Stimulated activated CD4-positive, alpha-beta T cell treated with anti-CD3 and anti-CD28 coated beads, TNF-alpha, amount 100 ng/mL, for 24 hours (primary cell): ENCODE measurements around the gene NT5DC1.

Source experiments
- DNase-seq, 3 experiments: peaks; one replicate each; pipeline ENCODE4 v3.0.0-alpha.2; 2020; ENCODE audit warnings: low read depth in 3 of 3

The NT5DC1 gene

GRCh38 chr6:116239856-116240255 lies 139.2 kb downstream of the NT5DC1 start:
- DNase-seq: no peak

- DNase-seq: no peak
Measured at GRCh38 chr6:116244284-116244683, 143.6 kb downstream of the NT5DC1 start.

GRCh38 chr6:116246089-116246488 lies 145.4 kb downstream of the NT5DC1 start:
- DNase-seq: no peak

- DNase-seq: no peak
Measured at GRCh38 chr6:116247285-116247684, 146.6 kb downstream of the NT5DC1 start.

GRCh38 chr6:116248577-116248976 lies 147.9 kb downstream of the NT5DC1 start:
- DNase-seq: no peak

- DNase-seq: no peak
Measured at GRCh38 chr6:116251568-116252384, 151.1 kb downstream of the NT5DC1 start.

- no peak for DNase-seq
Measured at GRCh38 chr6:116253188-116253504, 152.5 kb downstream of the NT5DC1 start.

GRCh38 chr6:116253505-116254296 lies 153.0 kb downstream of the NT5DC1 start, which contains the start of gene TSPYL4:
Gene TSPYL4, minus strand, starts transcription at chr6:116254075. Its CDS starts 67 bp downstream, at chr6:116254008.
- DNase-seq: peak; percentile 77 to 87 (median 84)

- DNase-seq: no peak
Measured at GRCh38 chr6:116254297-116255056, 153.8 kb downstream of the NT5DC1 start.

GRCh38 chr6:116255246-116255800 lies 154.7 kb downstream of the NT5DC1 start:
- DNase-seq: no peak

- DNase-seq: no peak
Measured at GRCh38 chr6:116256694-116257093, 156.0 kb downstream of the NT5DC1 start.

- no peak for DNase-seq
Measured at GRCh38 chr6:116258520-116258919, 157.9 kb downstream of the NT5DC1 start.

- no peak for DNase-seq
Measured at GRCh38 chr6:116263353-116263752, 162.7 kb downstream of the NT5DC1 start.

- no peak for DNase-seq
Measured at GRCh38 chr6:116265041-116265829, 164.6 kb downstream of the NT5DC1 start.

- DNase-seq: no peak
Measured at GRCh38 chr6:116266803-116267202, 166.2 kb downstream of the NT5DC1 start.

- no peak for DNase-seq
Measured at GRCh38 chr6:116267836-116268588, 167.4 kb downstream of the NT5DC1 start.

- DNase-seq: no peak
Measured at GRCh38 chr6:116268589-116269293, 168.1 kb downstream of the NT5DC1 start.

- DNase-seq: no peak
Measured at GRCh38 chr6:116271149-116271708, 170.6 kb downstream of the NT5DC1 start.

GRCh38 chr6:116277124-116277523 lies 176.5 kb downstream of the NT5DC1 start:
- DNase-seq: no peak
